PFSK-1 (cell line): ENCODE measurements around the gene SCTR.

Experiments
- FOXP2 ChIP-seq: optimal IDR thresholded peaks from 2 replicates; pipeline ENCODE3; 2011; ENCODE audit warnings: borderline replicate concordance, control low read depth, inconsistent platforms; ENCODE audit not compliant: insufficient read depth; ENCODE audit errors: extremely low read length, extremely low read depth
- POLR2AphosphoS5 ChIP-seq: IDR thresholded peaks from 2 replicates; pipeline ENCODE4 v1.6.1; 2012; ENCODE audit warnings: low read depth, mild to moderate bottlenecking, control low read depth, low read length, moderate library complexity
- SIN3A ChIP-seq: IDR thresholded peaks from 2 replicates; pipeline ENCODE4 v1.6.1; 2012; ENCODE audit warnings: mild to moderate bottlenecking, low read length, moderate library complexity, borderline replicate concordance; ENCODE audit not compliant: insufficient read depth
- TAF1 ChIP-seq: IDR thresholded peaks from 2 replicates; pipeline ENCODE4 v1.6.1; 2012; ENCODE audit warnings: low read length, control low read depth, borderline replicate concordance; ENCODE audit not compliant: insufficient read depth
- TF ChIP-seq, protein P1 (sequence below), 2 experiments: IDR thresholded peaks; 2 replicates each; pipeline versions ENCODE4 v1.6.1 to v1.8.0; 2011 to 2012; ENCODE audit warnings: low read depth in 2 of 2, low read length in 2 of 2, control low read depth in 1 of 2, inconsistent platforms in 1 of 2, mild to moderate bottlenecking in 1 of 2, moderate library complexity in 1 of 2; ENCODE audit not compliant: insufficient read depth in 1 of 2

The SCTR gene

GRCh38 chr2:119416299-119416923 lies 107.9 kb downstream of the SCTR start:
- TF ChIP-seq, protein P1, sequence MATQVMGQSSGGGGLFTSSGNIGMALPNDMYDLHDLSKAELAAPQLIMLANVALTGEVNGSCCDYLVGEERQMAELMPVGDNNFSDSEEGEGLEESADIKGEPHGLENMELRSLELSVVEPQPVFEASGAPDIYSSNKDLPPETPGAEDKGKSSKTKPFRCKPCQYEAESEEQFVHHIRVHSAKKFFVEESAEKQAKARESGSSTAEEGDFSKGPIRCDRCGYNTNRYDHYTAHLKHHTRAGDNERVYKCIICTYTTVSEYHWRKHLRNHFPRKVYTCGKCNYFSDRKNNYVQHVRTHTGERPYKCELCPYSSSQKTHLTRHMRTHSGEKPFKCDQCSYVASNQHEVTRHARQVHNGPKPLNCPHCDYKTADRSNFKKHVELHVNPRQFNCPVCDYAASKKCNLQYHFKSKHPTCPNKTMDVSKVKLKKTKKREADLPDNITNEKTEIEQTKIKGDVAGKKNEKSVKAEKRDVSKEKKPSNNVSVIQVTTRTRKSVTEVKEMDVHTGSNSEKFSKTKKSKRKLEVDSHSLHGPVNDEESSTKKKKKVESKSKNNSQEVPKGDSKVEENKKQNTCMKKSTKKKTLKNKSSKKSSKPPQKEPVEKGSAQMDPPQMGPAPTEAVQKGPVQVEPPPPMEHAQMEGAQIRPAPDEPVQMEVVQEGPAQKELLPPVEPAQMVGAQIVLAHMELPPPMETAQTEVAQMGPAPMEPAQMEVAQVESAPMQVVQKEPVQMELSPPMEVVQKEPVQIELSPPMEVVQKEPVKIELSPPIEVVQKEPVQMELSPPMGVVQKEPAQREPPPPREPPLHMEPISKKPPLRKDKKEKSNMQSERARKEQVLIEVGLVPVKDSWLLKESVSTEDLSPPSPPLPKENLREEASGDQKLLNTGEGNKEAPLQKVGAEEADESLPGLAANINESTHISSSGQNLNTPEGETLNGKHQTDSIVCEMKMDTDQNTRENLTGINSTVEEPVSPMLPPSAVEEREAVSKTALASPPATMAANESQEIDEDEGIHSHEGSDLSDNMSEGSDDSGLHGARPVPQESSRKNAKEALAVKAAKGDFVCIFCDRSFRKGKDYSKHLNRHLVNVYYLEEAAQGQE (IDR thresholded peaks at IDR 0.05; ENCODE audit: insufficient read depth in 1 of 2, low read depth in 2 of 2, low read length in 2 of 2) = no peak
- no peak for TF ChIP-seq TAF1
- no peak for TF ChIP-seq FOXP2
- no peak for TF ChIP-seq SIN3A
- TF ChIP-seq POLR2AphosphoS5 = no peak

DNA sequence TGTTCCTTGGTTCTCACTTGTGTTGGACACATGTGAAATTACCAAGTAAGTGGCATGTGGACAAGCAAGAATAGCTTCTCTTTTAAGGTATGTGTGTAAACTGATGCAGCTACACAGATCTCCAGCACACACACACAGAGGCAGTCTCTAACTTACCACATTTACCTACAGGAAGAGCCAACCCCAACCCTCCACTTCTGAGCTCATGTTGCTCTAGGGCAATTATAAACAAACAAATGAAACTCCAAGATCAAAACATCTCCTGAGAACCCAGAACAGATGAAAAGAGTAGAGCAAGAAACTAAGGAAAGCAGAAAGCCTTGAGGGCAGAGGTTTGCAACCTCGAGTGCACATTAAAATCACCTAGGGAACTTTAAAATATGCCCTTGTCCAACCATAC lies 108.7 kb downstream of the SCTR start:
- TF ChIP-seq POLR2AphosphoS5 (no peak), FOXP2 (no peak), TAF1 (no peak), SIN3A (no peak)
- TF ChIP-seq, protein P1 (IDR thresholded peaks at IDR 0.05; ENCODE audit: insufficient read depth in 1 of 2, low read depth in 2 of 2, low read length in 2 of 2) = no peak

DNA sequence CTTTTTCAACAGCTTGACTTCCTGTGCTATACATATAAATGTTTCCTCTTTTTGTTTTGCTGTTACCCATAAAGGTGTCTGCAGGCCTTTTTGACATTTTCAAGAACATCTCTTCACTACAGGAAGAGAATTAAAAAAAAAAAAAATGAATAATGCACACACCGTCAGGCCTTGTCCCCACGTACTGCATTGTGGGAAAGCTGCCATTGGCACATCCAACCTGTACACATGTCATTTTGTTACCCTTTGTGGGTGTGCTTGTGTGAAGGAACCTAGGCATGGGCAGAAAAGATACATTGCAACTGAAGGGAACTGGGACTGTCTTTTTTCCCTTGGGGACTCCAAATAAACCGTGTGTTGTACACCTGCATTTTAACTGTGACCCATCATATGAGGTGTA lies 109.4 kb downstream of the SCTR start:
- TF ChIP-seq POLR2AphosphoS5 (no peak), SIN3A (no peak), TAF1 (no peak), FOXP2 (no peak)
- TF ChIP-seq, protein P1 (IDR thresholded peaks at IDR 0.05; ENCODE audit: insufficient read depth in 1 of 2, low read depth in 2 of 2, low read length in 2 of 2) = no peak

DNA sequence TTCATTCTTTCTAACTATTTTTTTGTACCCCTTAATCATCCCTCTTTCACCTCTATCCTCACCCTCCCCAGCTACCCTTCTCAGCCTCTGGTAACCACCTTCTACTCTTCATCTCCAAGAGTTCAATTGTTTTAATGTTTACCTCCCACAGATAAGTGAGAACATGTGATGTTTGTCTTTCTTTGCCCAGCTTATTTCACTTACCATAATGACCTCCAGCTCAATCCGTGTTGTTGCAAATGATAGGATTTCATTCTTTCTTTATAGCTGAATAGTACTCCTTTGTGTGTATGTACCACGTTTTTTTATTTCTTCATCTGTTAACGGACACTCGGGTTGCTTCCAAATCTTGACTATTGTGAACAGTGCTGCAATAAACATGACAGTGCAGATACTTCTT lies 114.8 kb downstream of the SCTR start:
- TF ChIP-seq, protein P1 (IDR thresholded peaks at IDR 0.05; ENCODE audit: insufficient read depth in 1 of 2, low read depth in 2 of 2, low read length in 2 of 2) = no peak
- TF ChIP-seq POLR2AphosphoS5 = no peak
- no peak for TF ChIP-seq FOXP2
- TF ChIP-seq SIN3A = no peak
- no peak for TF ChIP-seq TAF1

DNA sequence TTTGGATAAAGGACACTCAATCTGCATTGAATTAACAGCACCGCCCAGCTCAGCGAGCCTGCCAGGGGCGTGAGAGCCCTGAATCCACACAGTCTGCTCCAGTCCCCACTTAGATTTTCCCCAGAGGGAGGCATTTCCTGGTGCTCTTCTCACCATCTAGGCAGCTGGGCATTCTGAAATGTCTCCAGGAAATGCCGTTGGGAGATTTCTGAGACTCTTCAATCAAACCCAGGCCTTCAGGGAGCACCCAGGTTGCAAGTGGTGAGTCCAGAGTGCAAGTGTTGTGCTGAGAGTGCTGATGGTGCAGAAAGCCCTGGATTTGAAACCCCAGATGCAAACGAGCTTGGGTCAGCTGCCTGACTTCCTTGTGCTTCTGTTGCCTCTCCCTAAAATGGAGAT lies 116.1 kb downstream of the SCTR start:
- no peak for TF ChIP-seq FOXP2
- TF ChIP-seq SIN3A = no peak
- TF ChIP-seq, protein P1 (IDR thresholded peaks at IDR 0.05; ENCODE audit: insufficient read depth in 1 of 2, low read depth in 2 of 2, low read length in 2 of 2) = no peak
- no peak for TF ChIP-seq POLR2AphosphoS5
- no peak for TF ChIP-seq TAF1
